Right lobe of liver (tissue), 4 donors: ENCODE measurements around the gene MEIS2.

Experiments
- CTCF ChIP-seq, 4 donors: fragments of 200-600 bp in 3 of 4; fragments of 450-650 bp in 1 of 4; IDR thresholded peaks; one replicate each; pipeline versions ENCODE4 v1.5.1 to v1.8.0; 2016 to 2022; ENCODE audit warnings: antibody characterized with exemption in 4 of 4, mild to moderate bottlenecking in 2 of 4
- POLR2A ChIP-seq: fragments of 450-650 bp; IDR thresholded peaks from one replicate; pipeline ENCODE4 v1.6.1; 2017; ENCODE audit warnings: antibody characterized with exemption, mild to moderate bottlenecking
- donor health status: DM: no; HTN: no; CAD: no.
- donor health status: DM: no; HTN: no; CAD: no.
- donor health status: DM: no; HTN: yes; CAD: no.

- no peak for TF ChIP-seq CTCF (IDR thresholded peaks at IDR 0.05)
- no peak for TF ChIP-seq POLR2A
These were observed 43.1 kb downstream of the MEIS2 start for GRCh38 chr15:37057256-37057655.
